Calu3 (cell line): ENCODE results near the gene XRCC6. TPM values are rescaled to one million over a fixed set of nuclear protein-coding genes. Genes with fewer than 3 reads are reported as not detected.

Source experiments
- BruUV-seq: library from RNA; stranded (reverse); fragments of 400-500 nt; replicated peaks from 2 replicates; lab custom pipeline; 2021; lab: Mats Ljungman, UMichigan
- CTCF ChIA-PET: fragments of 300-600 bp; sonication (Branson Sonifier 250); formaldehyde crosslinking; loops from one replicate; lab custom pipeline; 2022; ENCODE audit warnings: antibody characterized with exemption; lab: Charles Lee
- DNase-seq: peaks from one replicate; pipeline ENCODE4 v3.0.0; 2022
- H3K27ac Mint-ChIP-seq: one replicate; pipeline ENCODE4 v1.8.0; 2022; ENCODE audit warnings: mixed read lengths; ENCODE audit not compliant: unreplicated experiment
- H3K27me3 Mint-ChIP-seq: one replicate; pipeline ENCODE4 v1.8.0; 2022; ENCODE audit warnings: mixed read lengths; ENCODE audit not compliant: unreplicated experiment
- H3K36me3 Mint-ChIP-seq: one replicate; pipeline ENCODE4 v1.8.0; 2022; ENCODE audit warnings: mild to moderate bottlenecking, moderate library complexity, mixed read lengths; ENCODE audit not compliant: insufficient read depth, unreplicated experiment
- H3K4me1 Mint-ChIP-seq: one replicate; pipeline ENCODE4 v1.8.0; 2022; ENCODE audit warnings: mild to moderate bottlenecking, low read depth, mixed read lengths; ENCODE audit not compliant: unreplicated experiment
- H3K4me3 Mint-ChIP-seq: one replicate; pipeline ENCODE4 v1.8.0; 2022; ENCODE audit warnings: mild to moderate bottlenecking, low read depth, moderate library complexity, mixed read lengths; ENCODE audit not compliant: unreplicated experiment
- H3K9me3 Mint-ChIP-seq: one replicate; pipeline ENCODE4 v1.8.0; 2022; ENCODE audit warnings: low read depth, mixed read lengths; ENCODE audit not compliant: unreplicated experiment
- intact Hi-C: fragments of 100-400 bp; cut with micrococcal nuclease; formaldehyde crosslinking; loops from one replicate; pipeline ENCODE4 v1.10.0; 2022; ENCODE audit not compliant: unreplicated experiment
- total RNA-seq: library from RNA; stranded (reverse); gene quantifications from 2 replicates; pipeline ENCODE4 v1.2.3, GENCODE V29; 2022
- TF ChIP-seq, protein P1 (sequence below): fragments of 200-600 bp; IDR thresholded peaks from one replicate; pipeline ENCODE4 v1.8.0; 2022; ENCODE audit warnings: antibody characterized with exemption; ENCODE audit not compliant: unreplicated experiment

XRCC6 gene
- total RNA-seq, 1 experiment from 2014 or later: 401 TPM

DNA sequence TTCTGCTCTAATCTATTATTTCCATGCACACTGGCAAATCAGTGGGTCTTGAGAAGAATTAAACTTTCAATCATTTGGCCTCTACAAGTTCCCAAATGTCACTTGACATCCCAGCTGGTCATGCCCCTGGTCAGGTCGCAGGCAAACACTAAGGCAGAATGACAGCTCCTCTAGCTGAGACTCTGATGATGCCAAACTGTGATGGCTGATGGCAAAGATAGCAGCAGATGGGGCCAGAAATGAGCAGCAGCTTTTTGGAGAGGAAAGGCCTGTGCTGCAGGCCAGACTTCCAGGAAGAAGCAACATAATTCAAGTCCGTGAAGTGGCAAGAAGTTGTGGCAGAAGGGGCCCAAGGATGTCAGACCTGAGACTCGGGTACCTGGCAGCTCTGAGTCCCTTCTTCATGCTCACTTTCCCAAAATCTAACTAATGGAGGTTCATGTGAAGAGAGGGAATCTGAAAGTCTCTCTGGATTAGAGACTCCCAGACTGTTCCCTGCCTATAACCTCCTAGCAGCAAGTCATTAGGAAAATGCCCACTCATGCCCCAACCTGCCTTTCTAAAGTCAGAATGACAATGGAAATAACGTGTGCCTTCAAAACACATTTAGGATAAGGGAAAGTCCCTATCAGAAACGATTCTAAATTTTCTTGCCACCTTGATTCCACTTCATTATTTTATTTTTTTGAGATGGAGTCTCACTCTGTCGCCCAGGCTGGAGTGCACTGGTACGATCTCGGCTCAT lies 22.0 kb upstream of the XRCC6 start:
- intact Hi-C loops: loop anchor here (5.0 kb wide), 1 partner anchor 47 kb away; no protein-coding TSS in a partner anchor
- no peaks in the 10 kb centered on the region for H3K27me3 Mint-ChIP-seq
- no TSS peak for BruUV-seq
- no peaks in the 10 kb centered on the region for H3K4me1 Mint-ChIP-seq
- H3K9me3 Mint-ChIP-seq: no peaks in the 10 kb centered on the region
- peaks cover 71% of the 10 kb centered on the region for H3K36me3 Mint-ChIP-seq
- CTCF ChIA-PET: interaction anchor here (3.0 kb wide), 1 partner anchor 22 kb away, joined by 16 read pairs; no protein-coding TSS in a partner anchor
- H3K4me3 Mint-ChIP-seq: no peak overlapping the region
- H3K27ac Mint-ChIP-seq: no peak overlapping the region
- TF ChIP-seq, protein P1, sequence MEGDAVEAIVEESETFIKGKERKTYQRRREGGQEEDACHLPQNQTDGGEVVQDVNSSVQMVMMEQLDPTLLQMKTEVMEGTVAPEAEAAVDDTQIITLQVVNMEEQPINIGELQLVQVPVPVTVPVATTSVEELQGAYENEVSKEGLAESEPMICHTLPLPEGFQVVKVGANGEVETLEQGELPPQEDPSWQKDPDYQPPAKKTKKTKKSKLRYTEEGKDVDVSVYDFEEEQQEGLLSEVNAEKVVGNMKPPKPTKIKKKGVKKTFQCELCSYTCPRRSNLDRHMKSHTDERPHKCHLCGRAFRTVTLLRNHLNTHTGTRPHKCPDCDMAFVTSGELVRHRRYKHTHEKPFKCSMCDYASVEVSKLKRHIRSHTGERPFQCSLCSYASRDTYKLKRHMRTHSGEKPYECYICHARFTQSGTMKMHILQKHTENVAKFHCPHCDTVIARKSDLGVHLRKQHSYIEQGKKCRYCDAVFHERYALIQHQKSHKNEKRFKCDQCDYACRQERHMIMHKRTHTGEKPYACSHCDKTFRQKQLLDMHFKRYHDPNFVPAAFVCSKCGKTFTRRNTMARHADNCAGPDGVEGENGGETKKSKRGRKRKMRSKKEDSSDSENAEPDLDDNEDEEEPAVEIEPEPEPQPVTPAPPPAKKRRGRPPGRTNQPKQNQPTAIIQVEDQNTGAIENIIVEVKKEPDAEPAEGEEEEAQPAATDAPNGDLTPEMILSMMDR: no peak
- no peak for DNase-seq

DNA sequence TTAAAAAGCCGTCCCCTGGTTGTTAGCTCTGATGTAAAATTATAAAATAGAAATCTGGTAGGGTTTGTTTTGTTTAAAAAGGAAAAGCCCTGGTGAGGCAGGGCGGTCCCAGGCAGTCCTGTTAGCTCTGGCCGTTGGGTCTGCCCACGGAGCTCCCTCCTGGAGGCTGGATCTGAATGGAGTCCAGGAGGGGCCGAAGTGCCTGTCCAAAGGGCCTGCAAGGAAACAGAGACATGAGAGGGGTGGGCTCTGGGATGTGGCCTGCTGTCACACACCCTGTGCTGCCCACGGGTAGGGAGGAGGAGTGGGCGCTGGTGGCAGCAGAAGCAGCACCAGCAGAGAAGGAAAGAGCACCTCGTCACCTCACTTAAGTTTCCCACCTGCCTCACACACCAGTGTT lies 20.1 kb upstream of the XRCC6 start:
- DNase-seq: no peak
- Mint-ChIP-seq H3K36me3 (peaks cover 76% of the 10 kb centered on the region), H3K27me3 (no peaks in the 10 kb centered on the region), H3K4me1 (no peaks in the 10 kb centered on the region), H3K9me3 (no peaks in the 10 kb centered on the region), H3K4me3 (no peak overlapping the region), H3K27ac (no peak overlapping the region)
- CTCF ChIA-PET: no interaction called here
- no TSS peak for BruUV-seq
- TF ChIP-seq, protein P1: no peak
- intact Hi-C loops: no loop called here

DNA sequence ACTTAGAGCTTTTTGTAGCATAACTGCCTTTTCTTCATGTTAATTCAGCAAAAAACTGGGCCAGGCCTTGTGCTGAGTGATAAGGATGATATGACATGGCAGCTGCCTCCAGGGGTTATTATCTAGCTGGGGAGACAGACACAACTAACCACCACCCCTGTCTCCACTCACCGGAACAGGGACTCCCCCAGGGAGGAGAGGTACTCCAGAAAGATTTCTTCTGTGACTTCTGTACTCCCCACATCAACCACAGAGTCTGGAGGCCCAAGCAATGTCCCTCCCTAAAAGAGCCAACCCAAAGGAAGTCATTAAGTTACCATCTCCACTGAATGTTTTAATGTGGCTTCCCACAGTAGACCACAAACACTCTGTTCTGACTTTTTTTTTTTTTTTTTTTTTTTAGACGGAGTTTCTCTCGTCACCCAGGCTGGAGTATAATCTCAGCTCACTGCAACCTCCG lies 17.2 kb upstream of the XRCC6 start:
- no TSS peak for BruUV-seq
- CTCF ChIA-PET: interaction anchor here (0.7 kb wide), 1 partner anchor 14 kb away, joined by 3 read pairs; the partner anchor contains the start of gene PMM1
- Mint-ChIP-seq H3K4me3 (no peak overlapping the region), H3K4me1 (no peaks in the 10 kb centered on the region), H3K36me3 (peaks cover 65% of the 10 kb centered on the region), H3K9me3 (no peaks in the 10 kb centered on the region), H3K27me3 (no peaks in the 10 kb centered on the region), H3K27ac (no peak overlapping the region)
- intact Hi-C loops: no loop called here
- DNase-seq: no peak
- TF ChIP-seq, protein P1: no peak

DNA sequence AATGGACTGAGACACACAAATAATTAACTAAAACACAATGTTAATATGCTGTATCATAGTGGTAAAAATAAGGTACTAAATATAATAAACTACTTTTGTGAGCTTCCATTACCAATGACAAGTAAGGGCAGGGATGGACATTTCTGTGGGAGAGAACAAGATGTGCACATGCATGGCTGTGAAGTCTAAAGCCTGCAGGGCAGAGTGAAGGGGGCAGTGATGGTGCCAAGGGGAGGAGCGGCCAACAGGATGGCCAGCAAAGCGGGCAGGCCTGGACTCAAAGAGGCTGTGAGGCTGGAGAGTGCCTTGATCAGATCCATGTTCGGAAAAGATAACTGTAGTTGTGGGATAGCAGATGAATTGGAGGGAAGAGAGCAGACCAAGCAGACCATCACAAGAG lies 12.7 kb upstream of the XRCC6 start:
- intact Hi-C loops: no loop called here
- H3K9me3 Mint-ChIP-seq: no peaks in the 10 kb centered on the region
- H3K4me1 Mint-ChIP-seq: no peaks in the 10 kb centered on the region
- no peak overlapping the region for H3K4me3 Mint-ChIP-seq
- CTCF ChIA-PET: no interaction called here
- H3K36me3 Mint-ChIP-seq: peaks cover 48% of the 10 kb centered on the region
- DNase-seq: no peak
- no peaks in the 10 kb centered on the region for H3K27me3 Mint-ChIP-seq
- no TSS peak for BruUV-seq
- TF ChIP-seq, protein P1: no peak
- H3K27ac Mint-ChIP-seq: peak overlapping the region; percentile 8
